H1 (cell line): ENCODE measurements around the gene DAB2IP. TPM values are rescaled to one million over a fixed set of nuclear protein-coding genes. Genes with fewer than 3 reads are reported as not detected.
A peak's percentile ranks its signal among the peaks of the same experiment; 100 is the strongest.

Source experiments
- CTCF ChIA-PET: fragments of 300-600 bp; sonication (Branson Sonifier 250); formaldehyde crosslinking; loops from one replicate; lab custom pipeline; 2021; ENCODE audit not compliant: partially characterized antibody; lab: Charles Lee
- POLR2A ChIA-PET: fragments of 300-600 bp; sonication (Branson Sonifier 250); formaldehyde crosslinking; loops from one replicate; lab custom pipeline; 2021; ENCODE audit warnings: inconsistent platforms; ENCODE audit not compliant: partially characterized antibody; lab: Charles Lee
- DNase-seq, 2 experiments: peaks; one replicate each; pipeline versions ENCODE4 v3.0.0 to v3.0.0-alpha.2; 2010 to 2022; ENCODE audit warnings: low spot score in 2 of 2, low read depth in 1 of 2, mixed read lengths in 1 of 2
- FAIRE-seq: peaks from 2 replicates; lab custom pipeline; 2011; peaks lifted over from hg19 to GRCh38; lab: Jason Lieb, UNC
- H2AFZ ChIP-seq: 2 replicates; pipeline ENCODE4 v1.8.1; 2012; ENCODE audit warnings: low read length, inconsistent platforms
- H2AK5ac ChIP-seq: 2 replicates; pipeline ENCODE4 v1.6.1; 2013; ENCODE audit warnings: low read depth, low read length
- H2BK120ac ChIP-seq: replicated peaks from 2 replicates; pipeline ENCODE3; 2013; ENCODE audit warnings: low read depth, low read length, inconsistent platforms
- H2BK12ac ChIP-seq: 2 replicates; pipeline ENCODE4 v1.6.1; 2013; ENCODE audit warnings: low read depth, low read length
- H2BK15ac ChIP-seq: 2 replicates; pipeline ENCODE4 v1.6.1; 2013; ENCODE audit warnings: low read length
- H2BK20ac ChIP-seq: 2 replicates; pipeline ENCODE4 v1.6.1; 2013; ENCODE audit warnings: low read length
- H2BK5ac ChIP-seq: 2 replicates; pipeline ENCODE4 v1.6.1; 2013; ENCODE audit warnings: low read depth, low read length
- H3K14ac ChIP-seq: 2 replicates; pipeline ENCODE4 v1.6.1; 2013; ENCODE audit warnings: inconsistent platforms; ENCODE audit not compliant: insufficient read length
- H3K18ac ChIP-seq: 2 replicates; pipeline ENCODE4 v1.6.1; 2013; ENCODE audit warnings: low read length; ENCODE audit errors: extremely low read depth
- H3K23ac ChIP-seq: 2 replicates; pipeline ENCODE4 v1.6.1; 2013; ENCODE audit warnings: inconsistent platforms; ENCODE audit not compliant: insufficient read length
- H3K23me2 ChIP-seq: 2 replicates; pipeline ENCODE4 v1.6.1; 2013; ENCODE audit warnings: low read depth, low read length
- H3K27ac ChIP-seq: 2 replicates; pipeline ENCODE4 v1.6.1; 2011; ENCODE audit warnings: low read depth, low read length, inconsistent platforms
- H3K27me3 ChIP-seq, 4 experiments: replicated peaks in 1 of 4; 1 replicate in 1 of 4; 2 replicates in 3 of 4; pipeline versions ENCODE4 v1.6.1 to v1.8.1; 2011 to 2013; ENCODE audit warnings: low read length in 3 of 4, mild to moderate bottlenecking in 3 of 4, inconsistent platforms in 2 of 4, mixed read lengths in 2 of 4, moderate library complexity in 1 of 4; ENCODE audit not compliant: control insufficient read depth in 3 of 4, insufficient read depth in 3 of 4; ENCODE audit errors: extremely low read depth in 1 of 4
- H3K36me3 ChIP-seq, 4 experiments: 2 replicates each; pipeline versions ENCODE4 v1.6.1 to v1.8.1; 2011 to 2013; ENCODE audit warnings: mild to moderate bottlenecking in 4 of 4, low read length in 3 of 4, moderate library complexity in 2 of 4, control low read depth in 1 of 4, inconsistent platforms in 1 of 4; ENCODE audit not compliant: insufficient read depth in 4 of 4, control insufficient read depth in 2 of 4
- H3K4ac ChIP-seq: replicated peaks from 2 replicates; pipeline ENCODE3; 2013; ENCODE audit warnings: low read length, low read depth, mixed read lengths, inconsistent platforms; ENCODE audit not compliant: insufficient read length
- H3K4me1 ChIP-seq, 4 experiments: replicated peaks in 1 of 4; 1 replicate in 1 of 4; 2 replicates in 3 of 4; pipeline versions ENCODE4 v1.6.1 to v1.8.1; 2011 to 2013; ENCODE audit warnings: low read length in 3 of 4, inconsistent platforms in 2 of 4, mixed read lengths in 1 of 4; ENCODE audit not compliant: insufficient read depth in 4 of 4, control insufficient read depth in 3 of 4
- H3K4me2 ChIP-seq, 2 experiments: 2 replicates each; pipeline versions ENCODE4 v1.6.1 to v1.8.1; 2011 to 2013; ENCODE audit warnings: low read depth in 2 of 2, low read length in 2 of 2, control low read depth in 1 of 2, inconsistent platforms in 1 of 2, mild to moderate bottlenecking in 1 of 2; ENCODE audit not compliant: insufficient read depth in 1 of 2
- H3K4me3 ChIP-seq, 4 experiments: fragments of 200-600, 300-600 bp in 1 of 4; sonication (generic), shearing (Covaris generic), sonication (Bioruptor Twin) in 1 of 4; 2 replicates each; pipeline versions ENCODE4 v1.5.1 to v1.8.1; 2011 to 2016; ENCODE audit warnings: low read length in 4 of 4, low read depth in 3 of 4, control low read depth in 2 of 4, inconsistent platforms in 2 of 4, mild to moderate bottlenecking in 2 of 4, mixed read lengths in 1 of 4, moderate library complexity in 1 of 4; ENCODE audit not compliant: insufficient read depth in 2 of 4; ENCODE audit errors: extremely low read depth in 1 of 4
- H3K56ac ChIP-seq: replicated peaks from 2 replicates; pipeline ENCODE3; 2013; ENCODE audit warnings: low read depth, mild to moderate bottlenecking, mixed read lengths, low read length, inconsistent platforms; ENCODE audit not compliant: insufficient read length
- H3K79me1 ChIP-seq: 2 replicates; pipeline ENCODE4 v1.6.1; 2013; ENCODE audit warnings: low read depth, low read length, control low read depth
- H3K79me2 ChIP-seq, 2 experiments: 2 replicates each; pipeline versions ENCODE4 v1.6.1 to v1.8.1; 2012 to 2013; ENCODE audit warnings: low read length in 2 of 2, mild to moderate bottlenecking in 2 of 2, inconsistent platforms in 1 of 2; ENCODE audit not compliant: insufficient read depth in 2 of 2, control insufficient read depth in 1 of 2
- H3K9ac ChIP-seq, 4 experiments: replicated peaks in 1 of 4; 1 replicate in 1 of 4; 2 replicates in 3 of 4; pipeline versions ENCODE4 v1.6.1 to v1.8.1; 2011 to 2013; ENCODE audit warnings: low read depth in 3 of 4, low read length in 3 of 4, control low read depth in 2 of 4, mild to moderate bottlenecking in 2 of 4, moderate library complexity in 2 of 4, inconsistent platforms in 1 of 4; ENCODE audit errors: extremely low read depth in 1 of 4
- H3K9me3 ChIP-seq, 2 experiments: 2 replicates each; pipeline versions ENCODE4 v1.6.1 to v1.8.1; 2012 to 2013; ENCODE audit warnings: mild to moderate bottlenecking in 2 of 2, moderate library complexity in 2 of 2, control low read depth in 1 of 2, inconsistent platforms in 1 of 2, low read depth in 1 of 2, low read length in 1 of 2, mixed read lengths in 1 of 2; ENCODE audit not compliant: insufficient read depth in 2 of 2
- H4K20me1 ChIP-seq, 2 experiments: replicated peaks in 1 of 2; 2 replicates each; pipeline versions ENCODE3 to v1.8.1; 2011 to 2013; ENCODE audit warnings: inconsistent platforms in 2 of 2, low read length in 2 of 2, mild to moderate bottlenecking in 1 of 2; ENCODE audit not compliant: insufficient read depth in 2 of 2, control insufficient read depth in 1 of 2
- H4K5ac ChIP-seq: 2 replicates; pipeline ENCODE4 v1.6.1; 2013; ENCODE audit warnings: low read length, low read depth, mixed read lengths, inconsistent platforms; ENCODE audit not compliant: insufficient read length
- H4K8ac ChIP-seq: 2 replicates; pipeline ENCODE4 v1.8.0; 2013; ENCODE audit warnings: mild to moderate bottlenecking, moderate library complexity, low read length, inconsistent platforms; ENCODE audit not compliant: insufficient read depth; ENCODE audit errors: extremely low read depth
- H4K91ac ChIP-seq: replicated peaks from 2 replicates; pipeline ENCODE3; 2013; ENCODE audit warnings: low read length, mixed read lengths, inconsistent platforms; ENCODE audit not compliant: insufficient read length
- ASH2L ChIP-seq: fragments of 200-600, 300-600 bp; sonication (generic); IDR thresholded peaks from one replicate; pipeline ENCODE4 v1.7.1; 2017; ENCODE audit warnings: low read length
- BACH1 ChIP-seq: IDR thresholded peaks from 2 replicates; pipeline ENCODE4 v1.6.1; 2012; ENCODE audit warnings: low read length, improper control_type of control experiment
- CREB1 ChIP-seq: IDR thresholded peaks from 2 replicates; pipeline ENCODE4 v1.6.1; 2012; ENCODE audit warnings: inconsistent platforms
- CTBP2 ChIP-seq: IDR thresholded peaks from 2 replicates; pipeline ENCODE4 v1.7.0; 2011; ENCODE audit warnings: borderline replicate concordance, mild to moderate bottlenecking, moderate library complexity, mixed read lengths, low read length; ENCODE audit not compliant: insufficient read depth, insufficient read length
- EP300 ChIP-seq, 2 experiments: IDR thresholded peaks; 1 replicate in 1 of 2; 2 replicates in 1 of 2; pipeline ENCODE4 v1.6.1; 2011 to 2012; ENCODE audit warnings: low read depth in 2 of 2, low read length in 2 of 2, mild to moderate bottlenecking in 2 of 2, borderline replicate concordance in 1 of 2, inconsistent platforms in 1 of 2, moderate library complexity in 1 of 2
- GTF2F1 ChIP-seq: IDR thresholded peaks from 2 replicates; pipeline ENCODE4 v1.6.1; 2012; ENCODE audit warnings: low read depth, low read length, improper control_type of control experiment, borderline replicate concordance
- MAFK ChIP-seq: IDR thresholded peaks from 2 replicates; pipeline ENCODE4 v1.6.1; 2012; ENCODE audit warnings: low read depth, mild to moderate bottlenecking, improper control_type of control experiment, low read length
- RFX5 ChIP-seq: IDR thresholded peaks from 2 replicates; pipeline ENCODE4 v1.6.1; 2011; ENCODE audit warnings: low read depth, low read length, improper control_type of control experiment, borderline replicate concordance
- WGBS, 2 experiments: shearing (Covaris generic) in 1 of 2; methylation state at CpG; one replicate each; pipeline versions ENCODE4 v1.1.6 to v1.1.7; 2013 to 2015; ENCODE audit warnings: low lambda C conversion rate in 2 of 2, mixed read lengths in 2 of 2, inconsistent platforms in 1 of 2, low coverage in 1 of 2, missing lambda C conversion rate in 1 of 2; ENCODE audit not compliant: insufficient replicate concordance in 2 of 2, insufficient coverage in 1 of 2, insufficient read length in 1 of 2; ENCODE audit errors: extremely low coverage in 1 of 2, missing lambda C conversion rate in 1 of 2; 5-methylcytosine and 5-hydroxymethylcytosine counted together
- polyA plus RNA-seq, 7 experiments: library from polyadenylated mRNA; depleted of rRNA in 3 of 7; stranded (reverse) in 5 of 7; unstranded in 2 of 7; fragments of >200 nt in 5 of 7; fragments of 200-250 nt in 2 of 7; gene quantifications; 1 replicate in 5 of 7; 2 replicates in 1 of 7; 4 replicates in 1 of 7; pipeline versions ENCODE4 v1.2.1 to v1.2.3, GENCODE V29; 2011 to 2013; ENCODE audit warnings: missing spikeins in 2 of 7, mixed read lengths in 2 of 7
- total RNA-seq: library from RNA; stranded (reverse); fragmentation: NEBNext Ultra II Directional; extraction: Animal tissue kit (Norgen Biotek cat#: 25700); gene quantifications from 2 replicates; pipeline ENCODE4 v1.2.1, GENCODE V29; 2021
- TF ChIP-seq, protein P1 (sequence below), 3 experiments: IDR thresholded peaks; 1 replicate in 2 of 3; 2 replicates in 1 of 3; pipeline versions ENCODE4 v1.5.1 to v1.6.1; 2011; ENCODE audit warnings: low read length in 3 of 3, mild to moderate bottlenecking in 3 of 3, inconsistent platforms in 2 of 3, low read depth in 1 of 3, moderate library complexity in 1 of 3; ENCODE audit not compliant: insufficient read depth in 1 of 3; ENCODE audit errors: control extremely low read depth in 1 of 3
- TF ChIP-seq, protein P2 (sequence below): IDR thresholded peaks from 2 replicates; pipeline ENCODE4 v1.6.1; 2011; ENCODE audit warnings: low read length, improper control_type of control experiment

Gene DAB2IP
- total and polyA plus RNA-seq, 2 of the 8 experiments (the other 6 are each of a cell fraction or from before 2014, with no cell fraction given), result 19.7 to 39.5 TPM

DNA sequence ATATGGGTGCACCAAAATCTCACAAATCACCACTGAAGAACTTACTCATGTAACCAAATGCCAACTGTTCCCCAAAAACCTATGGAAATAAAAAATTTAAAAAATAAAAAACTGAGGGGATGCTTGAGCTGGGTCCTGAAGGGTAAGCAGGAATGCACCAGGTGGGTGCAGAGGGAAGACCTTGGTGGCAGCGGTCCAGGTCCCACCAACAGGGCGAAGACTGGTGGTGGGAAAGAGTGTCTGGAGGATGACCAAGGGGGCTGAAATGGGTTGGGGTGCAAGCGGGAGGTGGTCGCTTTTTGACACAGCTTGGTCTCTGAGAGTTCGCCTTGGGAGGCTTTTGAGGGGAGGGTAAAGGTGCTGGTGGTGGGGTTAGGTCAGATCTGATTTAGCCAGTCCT, 3.3 kb upstream of the DAB2IP start:
- Histone ChIP-seq H2BK5ac (no peak overlapping the region), H4K20me1 (peaks cover 4 to 6% of the 10 kb centered on the region in 2 experiments), H3K4me1 (peaks cover 10 to 40% (median 22%) of the 10 kb centered on the region in 4 experiments), H2BK120ac (no peak overlapping the region), H4K91ac (no peak overlapping the region), H3K79me1 (peaks cover 8% of the 10 kb centered on the region), H3K4me2 (no peak overlapping the region), H2AFZ (no peak overlapping the region), H2AK5ac (no peak overlapping the region), H3K23ac (no peak overlapping the region), H3K4ac (no peak overlapping the region), H3K4me3 (no peak overlapping the region), H4K8ac (no peak overlapping the region), H3K27ac (no peak overlapping the region), H3K79me2 (peaks cover 3 to 15% of the 10 kb centered on the region in 2 experiments; a peak in 3 of 4 replicates), H2BK20ac (no peak overlapping the region), H3K18ac (no peak overlapping the region), H3K9ac (no peak overlapping the region), H3K36me3 (no peaks in the 10 kb centered on the region), H3K23me2 (peaks cover 17% of the 10 kb centered on the region; the same call in 1 of the 2 replicates), H2BK12ac (peak overlapping the region; percentile 75; the same call in 1 of the 2 replicates), H4K5ac (no peak overlapping the region), H3K14ac (no peak overlapping the region), H3K56ac (no peak overlapping the region), H2BK15ac (no peak overlapping the region), H3K9me3 (no peaks in the 10 kb centered on the region), H3K27me3 (peaks cover 0 to 7% (median 0%) of the 10 kb centered on the region in 4 experiments; a peak in 2 of 7 replicates)
- DNase-seq (no peak), FAIRE-seq (no peak)
- CTCF ChIA-PET, result interaction anchor here (1.3 to 24.2 kb wide), 3 partner anchors 13 to 87 kb away, joined by 4 to 670 read pairs (median 9); no protein-coding TSS in a partner anchor
- 97% methylated on average over 5 of the region's 5 CpGs; no CpG with 5 or more reads in 1 of the 2 experiments for WGBS, 2 experiments
- POLR2A ChIA-PET, result interaction anchor here (1.2 to 1.6 kb wide), 2 partner anchors 8 to 11 kb away, joined by 3 read pairs; no protein-coding TSS in a partner anchor
- no peak for TF ChIP-seq MAFK
- no peak for TF ChIP-seq RFX5
- TF ChIP-seq CREB1, result no peak
- TF ChIP-seq, protein P1, sequence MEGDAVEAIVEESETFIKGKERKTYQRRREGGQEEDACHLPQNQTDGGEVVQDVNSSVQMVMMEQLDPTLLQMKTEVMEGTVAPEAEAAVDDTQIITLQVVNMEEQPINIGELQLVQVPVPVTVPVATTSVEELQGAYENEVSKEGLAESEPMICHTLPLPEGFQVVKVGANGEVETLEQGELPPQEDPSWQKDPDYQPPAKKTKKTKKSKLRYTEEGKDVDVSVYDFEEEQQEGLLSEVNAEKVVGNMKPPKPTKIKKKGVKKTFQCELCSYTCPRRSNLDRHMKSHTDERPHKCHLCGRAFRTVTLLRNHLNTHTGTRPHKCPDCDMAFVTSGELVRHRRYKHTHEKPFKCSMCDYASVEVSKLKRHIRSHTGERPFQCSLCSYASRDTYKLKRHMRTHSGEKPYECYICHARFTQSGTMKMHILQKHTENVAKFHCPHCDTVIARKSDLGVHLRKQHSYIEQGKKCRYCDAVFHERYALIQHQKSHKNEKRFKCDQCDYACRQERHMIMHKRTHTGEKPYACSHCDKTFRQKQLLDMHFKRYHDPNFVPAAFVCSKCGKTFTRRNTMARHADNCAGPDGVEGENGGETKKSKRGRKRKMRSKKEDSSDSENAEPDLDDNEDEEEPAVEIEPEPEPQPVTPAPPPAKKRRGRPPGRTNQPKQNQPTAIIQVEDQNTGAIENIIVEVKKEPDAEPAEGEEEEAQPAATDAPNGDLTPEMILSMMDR (IDR thresholded peaks at IDR 0.05; ENCODE audit: control extremely low read depth in 1 of 3, insufficient read depth in 1 of 3, low read depth in 1 of 3, low read length in 3 of 3), result no peak
- no peak for TF ChIP-seq ASH2L
- no peak for TF ChIP-seq CTBP2
- TF ChIP-seq, protein P2, sequence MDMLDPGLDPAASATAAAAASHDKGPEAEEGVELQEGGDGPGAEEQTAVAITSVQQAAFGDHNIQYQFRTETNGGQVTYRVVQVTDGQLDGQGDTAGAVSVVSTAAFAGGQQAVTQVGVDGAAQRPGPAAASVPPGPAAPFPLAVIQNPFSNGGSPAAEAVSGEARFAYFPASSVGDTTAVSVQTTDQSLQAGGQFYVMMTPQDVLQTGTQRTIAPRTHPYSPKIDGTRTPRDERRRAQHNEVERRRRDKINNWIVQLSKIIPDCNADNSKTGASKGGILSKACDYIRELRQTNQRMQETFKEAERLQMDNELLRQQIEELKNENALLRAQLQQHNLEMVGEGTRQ, result no peak
- no peak for TF ChIP-seq EP300 (IDR thresholded peaks at IDR 0.05; ENCODE audit: borderline replicate concordance in 1 of 2, low read depth in 2 of 2, low read length in 2 of 2)
- TF ChIP-seq GTF2F1, result no peak
- TF ChIP-seq BACH1, result no peak
